ENCODE results near the gene SERPINA7. TPM values are rescaled to one million over a fixed set of nuclear protein-coding genes. Genes with fewer than 3 reads are reported as not detected.

Gene SERPINA7
- total and polyA plus RNA-seq, 2 of the 13 experiments (the other 11 are each of a cell fraction or from before 2014, with no cell fraction given): 315 to 456 TPM

- TF ChIP-seq ZNF407 (CRISPR knock-in tag; IDR thresholded peaks at IDR 0.05; ENCODE audit: not compliant biosample characterization): no peak
- 0 out of 2 replicates have a peak, but pooled peaks have one; percentile 19 for TF ChIP-seq GFI1 (CRISPR knock-in tag; IDR thresholded peaks at IDR 0.05; ENCODE audit: borderline replicate concordance)
- TF ChIP-seq ZNF3 (CRISPR knock-in tag; IDR thresholded peaks at IDR 0.05): no peak
- TF ChIP-seq ZNF614 (CRISPR knock-in tag; IDR thresholded peaks at IDR 0.05; ENCODE audit: borderline replicate concordance): 0 out of 2 replicates have a peak, but pooled peaks have one; percentile 31
Observed at GRCh38 chrX:106007815-106008214, 30.7 kb downstream of the SERPINA7 start (continued).

GRCh38 chrX:106005684-106006083, 32.8 kb downstream of the SERPINA7 start:
- Histone ChIP-seq H3K36me3 (replicated peaks in 1 of 2; ENCODE audit: control insufficient read depth in 1 of 2, insufficient read depth in 2 of 2, low read length in 2 of 2) (no peaks in the 10 kb centered on the region), H4K20me1 (ENCODE audit: insufficient read depth, low read length) (no peaks in the 10 kb centered on the region), H3K9me3 (ENCODE audit: low read length) (no peaks in the 10 kb centered on the region), H3K4me2 (ENCODE audit: low read depth, low read length) (peak overlapping the region; percentile 15; the same call in 1 of the 2 replicates), H3K4me1 (ENCODE audit: insufficient read depth, low read length) (peaks cover 74% of the 10 kb centered on the region), H3K79me2 (ENCODE audit: insufficient read depth, low read length) (no peaks in the 10 kb centered on the region), H2AFZ (ENCODE audit: low read length) (no peak overlapping the region), H3K4me3 (replicated peaks in 1 of 3; ENCODE audit: insufficient read depth in 1 of 3, low read depth in 2 of 3, low read length in 3 of 3) (no peak overlapping the region; a peak in 1 of 6 replicates), H3K27ac (ENCODE audit: extremely low read length, insufficient read depth, low read length) (peak overlapping the region; percentile 26), H3K27me3 (ENCODE audit: control insufficient read depth in 1 of 2, insufficient read depth in 2 of 2, low read length in 2 of 2) (no peaks in the 10 kb centered on the region), H3K9ac (ENCODE audit: insufficient read depth, low read depth, low read length) (no peak overlapping the region)
- DNase-seq (ENCODE audit: low spot score) (peak; percentile 58), FAIRE-seq (no peak), ATAC-seq (peak; percentile 40)
- 0% methylated on average over 2 of the region's 2 CpGs for WGBS (ENCODE audit: low lambda C conversion rate)
- CTCF ChIA-PET (ENCODE audit: low intra/inter-chr PET ratio, low total read pairs): no interaction called here
- no TSS peak for BruUV-seq (replicated peaks)
- in situ Hi-C loops (cut with HindIII; ENCODE audit: extremely low pct_ligation_motif_present, low pct_unique_long_range_greater_than_20kb): no loop called here
- POLR2A ChIA-PET: interaction anchor here (1.6 kb wide), 1 partner anchor 33 kb away, joined by 6 read pairs; the partner anchor contains the start of gene SERPINA7
- intact Hi-C loops (cut with micrococcal nuclease; ENCODE audit: unreplicated experiment): no loop called here
- TF ChIP-seq FOXP1 (IDR thresholded peaks at IDR 0.05) (no peak), FOXP1 (CRISPR knock-in tag; IDR thresholded peaks at IDR 0.05) (peak; percentile 38; the same call in 1 of the 2 replicates), CREB1 (IDR thresholded peaks at IDR 0.05) (no peak), CREB1 (CRISPR knock-in tag; IDR thresholded peaks at IDR 0.05) (0 out of 2 replicates have a peak, but pooled peaks have one; percentile 22), NCOA2 (CRISPR knock-in tag; IDR thresholded peaks at IDR 0.05) (peak; percentile 66), RARA (CRISPR knock-in tag; IDR thresholded peaks at IDR 0.05) (0 out of 2 replicates have a peak, but pooled peaks have one; percentile 9), FOXA3 (CRISPR knock-in tag; IDR thresholded peaks at IDR 0.05) (peak; percentile 51), ZNF652 (CRISPR knock-in tag; IDR thresholded peaks at IDR 0.05; ENCODE audit: borderline replicate concordance, low read depth) (peak; percentile 24; the same call in 1 of the 2 replicates)

Data from HepG2 (cell line).